C4-2B (cell line): ENCODE results near the gene DYNLT5.

Experiments used
- CTCF ChIP-seq: fragments of 450-650 bp; conservative IDR thresholded peaks from 2 replicates; pipeline ENCODE4 v1.5.1; 2017; ENCODE audit warnings: mild to moderate bottlenecking
- ZFX ChIP-seq: fragments of 450-650 bp; IDR thresholded peaks from 2 replicates; pipeline ENCODE4 v1.6.1; 2017

GRCh38 chr1:66764994-66765578 is 12.8 kb downstream of the DYNLT5 start:
- peak; percentile 82 for TF ChIP-seq CTCF
- TF ChIP-seq ZFX: no peak
